Suppressor macrophage treated with lipopolysaccharide for 4 hours (primary cell): Measurements from ENCODE around the gene ATAD3C.
"Not testable (repeated sequence)": the region's sequence is repeated elsewhere in the genome, so short reads cannot be mapped to it uniquely, and the experiment has no call there.

ENCODE experiments used
- DNase-seq: peaks from one replicate; pipeline ENCODE4 v3.0.0-alpha.2; 2020

The ATAD3C gene, protein sequence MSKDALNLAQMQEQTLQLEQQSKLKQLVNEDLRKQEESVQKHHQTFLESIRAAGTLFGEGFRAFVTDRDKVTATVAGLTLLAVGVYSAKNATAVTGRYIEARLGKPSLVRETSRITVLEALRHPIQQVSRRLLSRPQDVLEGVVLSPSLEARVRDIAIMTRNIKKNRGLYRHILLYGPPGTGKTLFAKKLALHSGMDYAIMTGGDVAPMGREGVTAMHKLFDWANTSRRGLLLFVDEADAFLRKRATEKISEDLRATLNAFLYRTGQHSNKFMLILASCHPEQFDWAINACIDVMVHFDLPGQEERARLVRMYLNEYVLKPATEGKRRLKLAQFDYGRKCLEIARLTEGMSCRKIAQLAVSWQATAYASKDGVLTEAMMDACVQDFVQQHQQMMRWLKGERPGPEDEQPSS

DNA sequence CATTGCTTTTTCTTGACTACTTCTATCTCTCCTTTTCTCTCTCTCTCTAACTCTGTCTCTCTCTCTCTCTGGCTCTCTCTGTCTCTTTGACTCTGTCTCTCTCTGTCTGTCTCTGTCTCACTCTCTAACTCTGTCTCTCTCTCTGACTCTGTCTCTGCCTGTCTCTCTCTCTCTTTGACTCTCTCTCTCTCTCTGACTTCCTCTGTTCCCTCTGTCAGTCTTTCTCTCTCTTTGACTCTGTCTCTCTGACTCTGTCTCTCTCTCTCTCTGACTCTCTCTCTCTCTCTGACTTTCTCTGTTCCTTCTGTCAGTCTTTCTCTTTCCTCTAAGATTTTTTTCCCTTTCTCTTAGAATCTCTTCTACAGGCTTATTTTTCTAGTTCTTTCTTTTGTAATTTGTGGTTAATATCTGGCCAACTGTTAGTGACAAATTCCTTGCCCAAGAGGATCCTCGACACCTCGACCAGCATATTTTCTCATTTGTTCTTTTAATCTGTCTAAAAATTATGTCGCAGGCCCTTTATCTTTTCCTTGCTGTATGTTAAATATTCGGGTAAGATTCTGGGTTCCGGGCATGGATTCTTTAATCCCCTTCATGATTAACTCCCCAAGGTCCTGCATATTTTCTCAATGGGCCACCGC is at the start of gene ATAD3C:
Gene ATAD3C, plus strand, starts transcription at position 591 of the 641 bp plus-strand sequence. CDS start 995 bp downstream, outside the sequence.
- DNase-seq, result no peak

GRCh38 chr1:1399872-1400575 is 49.5 kb upstream of the ATAD3C start:
- peak; percentile 6 for DNase-seq

- peak; percentile 6 for DNase-seq
Observed at GRCh38 chr1:1400576-1401456, 48.7 kb upstream of the ATAD3C start.

DNA sequence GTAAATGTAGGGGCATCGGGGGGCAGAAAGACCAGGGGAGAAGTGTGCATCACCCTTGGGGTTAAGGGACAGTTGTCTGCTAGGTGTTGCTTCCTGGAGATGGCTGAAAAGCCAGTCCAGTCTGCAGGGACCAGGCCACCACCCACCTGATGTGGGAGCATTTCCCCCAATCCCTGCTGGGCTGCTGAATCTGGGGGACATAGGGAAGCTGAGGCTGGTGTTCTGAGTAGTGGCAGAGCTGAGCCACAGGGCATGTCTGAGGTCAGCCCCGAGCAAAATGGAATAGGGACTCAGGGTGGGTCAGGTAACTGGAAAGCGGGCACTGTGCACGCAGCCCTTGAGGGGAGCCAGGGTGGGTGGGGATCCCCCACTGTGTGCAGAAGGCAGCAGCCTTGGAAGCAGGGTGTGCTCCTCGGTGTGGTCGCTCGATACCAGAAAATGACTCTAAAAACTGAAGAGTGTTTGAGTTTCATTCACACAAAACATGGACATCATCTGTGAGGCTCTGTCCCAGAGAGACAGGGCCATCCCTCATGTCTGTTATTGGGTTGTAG is 48.0 kb upstream of the ATAD3C start:
- no peak for DNase-seq

GRCh38 chr1:1402072-1402900 is 47.2 kb upstream of the ATAD3C start:
- DNase-seq, result peak; percentile 39

- DNase-seq, result not testable (repeated sequence)
Observed at GRCh38 chr1:1402901-1403392, 46.5 kb upstream of the ATAD3C start.

DNA sequence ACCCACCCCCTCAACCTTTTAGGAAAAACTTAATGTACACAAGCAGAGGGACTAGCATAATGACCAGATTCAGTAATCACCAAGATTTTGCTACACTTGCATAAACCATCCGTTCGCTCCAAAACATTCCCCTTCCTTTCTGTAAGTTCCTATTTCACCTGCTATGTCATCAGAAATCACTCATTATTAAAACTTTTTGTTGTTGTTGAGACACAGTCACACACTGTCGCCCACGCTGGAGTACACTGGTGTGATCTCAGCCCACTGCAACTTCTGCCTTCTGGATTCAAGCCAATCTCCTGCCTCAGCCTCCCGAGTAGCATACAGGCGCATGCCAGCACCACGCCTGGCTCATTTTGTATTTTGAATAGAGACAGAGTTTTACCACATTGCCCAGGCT is 45.8 kb upstream of the ATAD3C start:
- peak; percentile 64 for DNase-seq

GRCh38 chr1:1406101-1406820 is 43.2 kb upstream of the ATAD3C start:
- DNase-seq, result no peak

DNA sequence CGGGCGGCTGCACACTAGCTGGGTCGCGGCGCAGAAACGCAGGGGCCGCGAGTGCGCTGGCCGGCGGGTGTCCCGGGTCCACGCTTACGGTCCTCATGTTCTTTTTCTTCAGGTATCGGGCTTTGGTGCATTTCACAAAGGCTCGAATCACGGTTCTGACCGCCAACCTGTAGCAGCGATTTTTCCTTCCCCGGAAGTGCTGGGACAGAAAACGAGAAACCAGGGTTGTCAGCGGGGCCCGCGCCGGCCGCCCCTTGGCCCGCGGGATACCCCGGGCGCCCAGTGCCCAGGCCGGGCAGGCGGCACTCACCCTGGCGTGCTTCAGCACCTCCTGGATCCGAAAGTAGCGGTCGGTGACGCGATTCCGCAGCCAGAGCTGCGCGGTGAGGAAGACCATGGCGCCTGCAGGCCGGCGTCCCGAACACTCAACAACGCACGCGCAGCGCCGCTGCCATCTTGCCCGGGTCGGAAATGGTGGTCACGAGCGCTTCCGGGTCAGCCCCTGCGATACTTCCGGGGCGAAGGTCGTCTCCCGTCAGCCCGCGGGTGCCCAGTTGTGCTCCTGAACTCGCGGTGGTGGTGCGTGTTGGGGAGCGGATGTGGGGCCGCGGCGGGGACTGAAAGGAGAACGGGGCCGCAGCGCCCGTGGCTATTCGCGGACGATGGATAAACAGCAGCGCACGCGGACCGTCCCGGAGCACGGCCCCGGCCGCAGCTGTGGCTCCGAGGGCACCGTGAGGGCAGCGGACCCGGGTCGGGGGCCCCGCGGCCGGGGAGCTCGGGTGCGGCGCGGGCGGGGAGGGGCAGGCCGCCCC is 42.5 kb upstream of the ATAD3C start, which contains the start of gene MRPL20:
Gene MRPL20, minus strand, starts transcription at position 473 of the 815 bp plus-strand sequence. Its CDS starts 76 bp downstream, at position 397.
- peak; percentile 97 for DNase-seq

DNA sequence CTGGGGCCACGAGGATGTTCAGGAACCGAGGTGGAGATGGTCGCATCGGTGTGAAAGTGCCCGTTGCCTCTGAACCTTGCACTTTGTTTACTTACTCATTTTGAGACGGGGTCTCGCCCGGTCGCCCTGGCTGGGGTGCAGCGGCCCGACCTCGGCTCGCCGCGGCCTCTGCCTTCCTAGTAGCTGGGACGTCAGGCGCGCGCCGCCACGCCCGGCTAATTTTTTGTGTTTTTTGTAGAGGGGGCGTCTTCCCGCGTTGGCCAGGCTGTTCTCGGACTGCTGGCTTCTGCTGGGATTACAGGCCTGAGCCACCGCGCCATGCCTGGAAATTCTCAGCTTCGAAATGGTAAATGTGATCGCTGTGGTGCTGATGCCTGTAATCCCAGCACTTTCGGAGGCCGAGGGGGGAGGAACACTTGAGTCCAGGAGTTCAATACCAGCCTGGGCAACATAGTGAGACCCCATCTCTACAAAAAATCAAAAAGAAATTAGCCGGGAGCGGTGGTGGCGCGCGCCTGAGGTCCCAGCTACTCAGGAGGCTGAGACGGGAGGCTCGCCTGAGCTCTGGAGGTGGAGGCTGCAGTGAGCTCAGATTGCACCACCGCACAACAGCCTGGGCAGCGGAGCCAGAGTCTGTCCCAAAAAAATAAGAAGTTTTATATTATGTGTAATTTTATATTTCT is 41.7 kb upstream of the ATAD3C start:
- no peak for DNase-seq

- DNase-seq, result not testable (repeated sequence)
Observed at GRCh38 chr1:1410238-1410637, 39.3 kb upstream of the ATAD3C start.

- DNase-seq, result no peak
Observed at GRCh38 chr1:1411626-1412025, 37.9 kb upstream of the ATAD3C start.

DNA sequence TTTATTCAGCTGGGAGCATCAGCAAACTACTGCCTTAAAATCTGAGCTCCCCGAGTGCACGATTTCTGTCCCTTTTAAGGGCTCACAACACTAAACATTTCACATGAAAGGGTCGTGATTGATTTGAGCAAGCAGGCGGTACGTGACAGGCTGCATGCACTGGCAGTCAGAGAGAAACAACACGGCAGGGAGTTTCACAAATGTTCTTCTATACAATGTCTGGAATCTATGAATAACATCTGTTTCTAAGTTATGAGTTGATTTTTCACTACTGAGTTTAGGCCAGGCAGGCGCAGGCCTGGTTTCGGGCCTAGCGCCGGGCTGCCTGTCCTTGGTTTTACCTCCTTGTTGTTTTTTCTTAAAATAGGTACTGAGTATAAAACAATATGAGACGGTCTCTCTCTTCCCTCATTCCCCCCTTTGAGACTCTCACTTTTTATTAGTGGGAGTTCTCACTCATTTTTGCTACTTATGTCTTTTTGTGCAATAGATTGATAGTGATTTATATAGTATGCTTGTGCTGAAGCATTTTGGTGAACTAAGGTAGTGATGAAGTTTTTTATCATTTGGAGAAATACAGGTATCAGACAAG is 37.1 kb upstream of the ATAD3C start:
- DNase-seq, result not testable (repeated sequence)

DNA sequence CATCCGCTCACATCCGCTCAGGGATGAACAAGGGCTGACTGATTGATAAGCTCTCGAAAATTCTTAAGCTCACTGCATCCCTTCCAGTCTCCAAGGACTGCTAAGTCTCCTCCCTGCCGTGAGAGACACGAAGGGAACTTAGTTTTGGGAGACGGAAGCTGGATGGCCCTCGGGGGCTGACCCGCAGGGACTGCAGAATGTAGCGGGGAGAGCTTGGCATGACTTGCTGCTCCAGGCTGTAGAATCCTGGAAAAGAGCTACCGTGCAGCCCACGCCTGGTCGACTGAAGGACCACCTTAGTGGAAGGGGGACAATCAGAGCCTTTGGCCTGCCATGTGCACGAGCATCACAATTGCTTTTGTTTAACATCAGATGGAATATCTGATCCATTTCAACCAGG is 33.7 kb upstream of the ATAD3C start:
- no peak for DNase-seq

GRCh38 chr1:1417396-1417795 is 32.1 kb upstream of the ATAD3C start:
- not testable (repeated sequence) for DNase-seq

DNA sequence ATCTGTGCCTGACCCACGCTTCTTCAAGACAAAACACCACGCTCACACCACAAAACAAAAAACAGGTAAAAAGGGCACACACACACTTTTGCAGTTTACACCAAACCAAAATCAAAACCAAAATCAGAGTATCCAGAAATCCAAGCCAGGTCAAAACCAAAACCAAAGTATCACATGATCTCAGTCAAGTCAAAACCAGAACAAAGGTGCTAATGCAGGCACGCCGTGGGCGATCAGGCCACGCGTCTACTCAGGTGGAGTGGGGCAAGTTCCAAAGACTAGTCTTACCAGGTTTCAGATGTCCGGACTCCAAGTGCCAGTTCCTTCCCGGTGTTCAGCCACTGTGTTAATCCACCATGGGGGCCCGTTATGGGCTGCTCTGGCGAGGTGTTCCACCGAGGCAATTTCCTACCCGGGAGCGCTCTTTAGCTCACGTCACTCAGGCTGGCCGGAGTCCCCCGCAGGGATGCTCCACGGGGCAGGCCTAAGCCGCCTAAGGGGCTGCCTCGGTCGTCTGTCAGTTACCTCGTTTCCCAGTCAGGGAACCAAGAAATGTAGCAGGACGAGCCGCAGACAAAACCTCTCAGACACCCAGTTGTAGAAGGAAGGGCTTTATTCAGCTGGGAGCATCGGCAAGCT is 31.5 kb upstream of the ATAD3C start:
- DNase-seq, result not testable (repeated sequence)

GRCh38 chr1:1418464-1419362 is 30.8 kb upstream of the ATAD3C start:
- no peak for DNase-seq
